Esophagus muscularis mucosa (tissue), 4 donors: ENCODE results near the gene RAB18. TPM values are rescaled to one million over a fixed set of nuclear protein-coding genes. Genes with fewer than 3 reads are reported as not detected.

Source experiments
- DNase-seq: peaks from one replicate; pipeline ENCODE4 v3.0.0-alpha.2; 2017; ENCODE audit errors: extremely low spot score
- H3K27ac ChIP-seq, 4 donors: fragments of 200-600 bp; sonication (generic); replicated peaks in 1 of 4; 1 replicate in 3 of 4; 2 replicates in 1 of 4; pipeline ENCODE4 v1.5.1; 2016 to 2019; ENCODE audit warnings: mild to moderate bottlenecking in 1 of 4
- H3K27me3 ChIP-seq, 4 donors: fragments of 200-600 bp; sonication (generic); one replicate each; pipeline versions ENCODE4 v1.5.1 to v1.6.0; 2016 to 2019
- H3K36me3 ChIP-seq, 4 donors: fragments of 200-600 bp; sonication (generic); one replicate each; pipeline ENCODE4 v1.5.1; 2016 to 2019
- H3K4me1 ChIP-seq, 4 donors: fragments of 200-600 bp; sonication (generic); one replicate each; pipeline ENCODE4 v1.5.1; 2016 to 2019
- H3K4me3 ChIP-seq, 4 donors: fragments of 200-600 bp; sonication (generic); 1 replicate in 2 of 4; 2 replicates in 2 of 4; pipeline ENCODE4 v1.5.1; 2016 to 2019; ENCODE audit warnings: mild to moderate bottlenecking in 4 of 4, moderate library complexity in 1 of 4
- H3K9me3 ChIP-seq, 4 donors: fragments of 200-600 bp; sonication (generic); 1 replicate in 3 of 4; 2 replicates in 1 of 4; pipeline ENCODE4 v1.5.1; 2016 to 2019
- EP300 ChIP-seq: sonication (generic); formaldehyde crosslinking; IDR thresholded peaks from one replicate; pipeline ENCODE4 v1.6.1; 2017; ENCODE audit warnings: antibody characterized with exemption
- POLR2A ChIP-seq: fragments of 450-650 bp; IDR thresholded peaks from one replicate; pipeline ENCODE4 v1.6.1; 2017; ENCODE audit warnings: antibody characterized with exemption, moderate library complexity, mild to moderate bottlenecking, low read depth
- POLR2AphosphoS5 ChIP-seq, 2 donors: sonication (generic); formaldehyde crosslinking; IDR thresholded peaks; one replicate each; pipeline ENCODE4 v1.6.1; 2017; ENCODE audit warnings: antibody characterized with exemption in 2 of 2
- WGBS: methylation state at CpG from one replicate; pipeline ENCODE4 v1.1.5; 2018; 5-methylcytosine and 5-hydroxymethylcytosine counted together
- intact Hi-C: fragments of 100-400 bp; cut with DNase I; formaldehyde crosslinking; loops from one replicate; pipeline ENCODE4 v1.15.1; 2023
- total RNA-seq, 4 donors: library from RNA; depleted of rRNA; stranded (reverse); fragments of >200 nt; gene quantifications; one replicate each; pipeline versions ENCODE4 v1.1.0 to v1.2.1, GENCODE V29; 2016
- TF ChIP-seq, protein P1 (sequence below), 3 experiments: fragments of 200-600 bp in 2 of 3; fragments of 450-650 bp in 1 of 3; sonication (generic) in 2 of 3; IDR thresholded peaks; one replicate each; pipeline ENCODE4 v1.5.1; 2017 to 2019; ENCODE audit warnings: antibody characterized with exemption in 3 of 3, mild to moderate bottlenecking in 2 of 3, moderate library complexity in 1 of 3

RAB18 gene
- total RNA-seq, 4 donors from 2014 or later, result 37.1 to 51.7 (median 42.6) TPM

DNA sequence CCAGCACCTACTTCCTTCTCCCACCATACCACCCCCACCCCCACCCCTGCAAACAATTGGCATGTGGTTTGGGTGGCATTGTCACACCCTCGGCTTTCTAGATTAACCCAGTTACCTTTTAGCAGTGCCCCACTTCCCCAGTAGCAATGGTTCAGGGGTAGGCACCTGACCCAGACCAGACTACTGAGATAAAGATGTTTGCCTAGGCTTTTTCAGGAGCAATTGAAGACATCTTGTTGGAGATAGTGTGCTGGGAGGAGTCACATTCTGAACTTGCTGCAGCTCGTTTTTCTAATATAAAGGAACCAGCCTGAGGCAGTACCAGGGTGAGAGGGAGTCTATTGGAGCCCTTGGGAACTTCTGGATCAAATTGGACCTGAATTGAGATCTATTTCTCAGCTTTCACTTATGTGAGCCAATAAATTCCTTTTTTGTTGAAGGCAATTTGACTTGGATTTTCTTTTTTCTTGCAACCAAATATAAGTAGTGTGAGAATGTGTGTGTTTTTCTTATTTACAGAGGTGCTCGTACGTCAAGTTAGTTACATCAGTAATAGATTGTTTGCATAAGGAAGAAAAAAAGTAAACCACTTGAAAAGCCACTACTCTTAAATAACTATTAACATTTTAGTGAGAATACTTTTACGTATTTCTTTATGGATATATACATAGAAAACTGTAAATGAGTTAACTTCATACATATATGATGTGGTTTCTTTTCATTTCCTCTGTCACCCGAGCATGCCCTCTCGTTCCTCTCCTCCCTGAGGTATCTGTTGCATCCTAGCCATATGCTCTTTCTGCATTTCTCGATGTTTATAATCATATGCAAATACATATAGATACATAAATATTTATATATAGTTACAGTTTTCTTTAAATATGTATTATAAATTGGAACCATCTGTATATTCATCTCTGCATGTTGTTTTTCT, 38.0 kb downstream of the RAB18 start:
- Histone ChIP-seq H3K27ac (no peak overlapping the region), H3K4me1 (no peaks in the 10 kb centered on the region), H3K9me3 (no peaks in the 10 kb centered on the region), H3K36me3 (peaks cover 6 to 60% (median 40%) of the 10 kb centered on the region in 4 donors), H3K4me3 (no peak overlapping the region), H3K27me3 (no peaks in the 10 kb centered on the region)
- TF ChIP-seq, protein P1, sequence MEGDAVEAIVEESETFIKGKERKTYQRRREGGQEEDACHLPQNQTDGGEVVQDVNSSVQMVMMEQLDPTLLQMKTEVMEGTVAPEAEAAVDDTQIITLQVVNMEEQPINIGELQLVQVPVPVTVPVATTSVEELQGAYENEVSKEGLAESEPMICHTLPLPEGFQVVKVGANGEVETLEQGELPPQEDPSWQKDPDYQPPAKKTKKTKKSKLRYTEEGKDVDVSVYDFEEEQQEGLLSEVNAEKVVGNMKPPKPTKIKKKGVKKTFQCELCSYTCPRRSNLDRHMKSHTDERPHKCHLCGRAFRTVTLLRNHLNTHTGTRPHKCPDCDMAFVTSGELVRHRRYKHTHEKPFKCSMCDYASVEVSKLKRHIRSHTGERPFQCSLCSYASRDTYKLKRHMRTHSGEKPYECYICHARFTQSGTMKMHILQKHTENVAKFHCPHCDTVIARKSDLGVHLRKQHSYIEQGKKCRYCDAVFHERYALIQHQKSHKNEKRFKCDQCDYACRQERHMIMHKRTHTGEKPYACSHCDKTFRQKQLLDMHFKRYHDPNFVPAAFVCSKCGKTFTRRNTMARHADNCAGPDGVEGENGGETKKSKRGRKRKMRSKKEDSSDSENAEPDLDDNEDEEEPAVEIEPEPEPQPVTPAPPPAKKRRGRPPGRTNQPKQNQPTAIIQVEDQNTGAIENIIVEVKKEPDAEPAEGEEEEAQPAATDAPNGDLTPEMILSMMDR (IDR thresholded peaks at IDR 0.05), result no peak
- TF ChIP-seq POLR2A (no peak), POLR2AphosphoS5 (IDR thresholded peaks at IDR 0.05) (no peak), EP300 (no peak)
- DNase-seq, result no peak
- 82% methylated on average over 8 of the region's 8 CpGs for WGBS
- intact Hi-C loops, result no loop called here

DNA sequence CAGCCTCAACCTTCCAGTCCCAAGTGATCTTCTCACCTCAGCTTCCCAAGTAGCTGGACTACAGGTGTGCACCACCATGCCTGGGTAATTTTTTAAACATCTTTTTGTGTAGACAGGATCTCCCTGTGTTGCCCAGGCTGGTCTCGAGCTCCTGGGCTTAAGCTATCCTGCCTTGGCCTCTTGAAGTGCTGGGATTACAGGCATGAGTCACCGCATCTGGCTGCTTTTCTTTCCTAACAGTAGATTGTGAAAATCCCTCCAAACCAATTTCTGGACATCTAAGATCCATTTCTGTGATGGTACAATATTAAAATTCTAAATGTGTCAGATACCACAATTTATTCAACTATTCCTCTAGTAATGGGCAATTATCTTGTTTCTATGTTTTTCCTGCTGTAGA, 38.7 kb downstream of the RAB18 start:
- Histone ChIP-seq H3K4me3 (no peak overlapping the region), H3K9me3 (no peaks in the 10 kb centered on the region), H3K27ac (no peak overlapping the region), H3K4me1 (no peaks in the 10 kb centered on the region), H3K36me3 (peaks cover 6 to 53% (median 34%) of the 10 kb centered on the region in 4 donors), H3K27me3 (no peaks in the 10 kb centered on the region)
- TF ChIP-seq POLR2AphosphoS5 (IDR thresholded peaks at IDR 0.05) (no peak), EP300 (no peak), POLR2A (no peak)
- TF ChIP-seq, protein P1 (IDR thresholded peaks at IDR 0.05), result no peak
- DNase-seq, result no peak
- 73% methylated on average over 2 of the region's 2 CpGs for WGBS
- intact Hi-C loops, result no loop called here

DNA sequence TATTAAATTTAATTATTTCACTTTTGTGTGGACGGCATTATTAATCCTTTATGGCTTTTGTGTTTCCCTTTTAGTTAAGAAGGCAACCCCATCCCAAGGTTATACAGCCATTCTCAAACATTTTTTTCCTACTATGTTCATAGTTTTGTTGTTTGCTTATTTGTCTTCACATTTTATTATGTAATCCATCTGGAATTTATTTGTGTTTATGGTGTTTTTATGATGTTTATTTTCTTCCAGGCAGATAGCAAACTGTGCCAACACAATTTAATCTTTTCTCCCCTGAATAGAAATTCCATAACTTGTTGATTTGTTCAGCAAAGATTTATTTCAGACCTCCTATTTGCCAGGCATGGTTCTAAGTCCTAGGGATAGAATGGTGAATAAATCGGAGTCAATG, 42.9 kb downstream of the RAB18 start:
- DNase-seq, result no peak
- 97% methylated on average over 2 of the region's 2 CpGs for WGBS
- Histone ChIP-seq H3K27me3 (no peaks in the 10 kb centered on the region), H3K27ac (no peak overlapping the region), H3K9me3 (no peaks in the 10 kb centered on the region), H3K36me3 (peaks cover 6 to 32% (median 16%) of the 10 kb centered on the region in 4 donors), H3K4me1 (no peaks in the 10 kb centered on the region), H3K4me3 (no peak overlapping the region)
- intact Hi-C loops, result no loop called here
- no peak for TF ChIP-seq EP300
- TF ChIP-seq, protein P1 (IDR thresholded peaks at IDR 0.05), result no peak
- TF ChIP-seq POLR2A, result no peak
- no peak for TF ChIP-seq POLR2AphosphoS5 (IDR thresholded peaks at IDR 0.05)

DNA sequence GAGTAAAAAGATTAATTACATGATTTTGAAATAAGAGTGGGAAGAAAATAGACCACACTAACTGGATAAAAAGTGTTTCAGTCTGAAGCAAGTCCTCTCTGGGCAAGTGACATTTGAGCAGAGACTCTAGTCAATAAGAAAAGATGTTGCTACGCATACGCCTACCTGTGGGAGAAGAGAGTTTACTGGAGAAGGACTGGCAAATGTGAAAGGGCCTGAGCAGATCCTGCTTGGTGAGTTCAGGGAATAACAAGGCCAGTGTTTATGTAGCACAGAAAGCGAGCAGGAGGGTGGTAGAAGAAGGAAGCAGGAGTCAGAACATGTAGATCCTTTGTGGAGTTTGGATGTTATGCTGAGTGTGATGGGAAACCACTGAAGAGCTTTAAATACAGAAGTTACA, 43.4 kb downstream of the RAB18 start:
- intact Hi-C loops, result no loop called here
- TF ChIP-seq POLR2A (no peak), POLR2AphosphoS5 (IDR thresholded peaks at IDR 0.05) (no peak), EP300 (no peak)
- TF ChIP-seq, protein P1 (IDR thresholded peaks at IDR 0.05), result no peak
- Histone ChIP-seq H3K4me3 (no peak overlapping the region), H3K9me3 (no peaks in the 10 kb centered on the region), H3K36me3 (peaks cover 6 to 28% (median 13%) of the 10 kb centered on the region in 4 donors), H3K27me3 (no peaks in the 10 kb centered on the region), H3K27ac (no peak overlapping the region), H3K4me1 (no peaks in the 10 kb centered on the region)
- DNase-seq, result no peak
- 99% methylated on average over 3 of the region's 3 CpGs for WGBS
